Activated CD8-positive, alpha-beta memory T cell treated with anti-CD3 and anti-CD28 coated beads, Interleukin-2, amount 50 U/mL, for 48 hours (primary cell): ENCODE data around the gene EIF4G2.

Source experiments
- DNase-seq: peaks from one replicate; pipeline ENCODE4 v3.0.0-alpha.2; 2020

EIF4G2 gene

GRCh38 chr11:10770626-10771254, 38.0 kb downstream of the EIF4G2 start:
- DNase-seq: no peak

- no peak for DNase-seq
Observed at GRCh38 chr11:10764412-10764811, 44.3 kb downstream of the EIF4G2 start.

GRCh38 chr11:10763766-10764165, 45.0 kb downstream of the EIF4G2 start:
- no peak for DNase-seq

GRCh38 chr11:10762913-10763421, 45.8 kb downstream of the EIF4G2 start:
- DNase-seq: no peak

- DNase-seq: no peak
Observed at GRCh38 chr11:10762185-10762584, 46.5 kb downstream of the EIF4G2 start.

- no peak for DNase-seq
Observed at GRCh38 chr11:10761085-10761698, 47.5 kb downstream of the EIF4G2 start.

GRCh38 chr11:10758957-10759356, 49.8 kb downstream of the EIF4G2 start:
- DNase-seq: no peak

- no peak for DNase-seq
Observed at GRCh38 chr11:10752486-10752885, 56.2 kb downstream of the EIF4G2 start.

GRCh38 chr11:10752061-10752460, 56.7 kb downstream of the EIF4G2 start:
- DNase-seq: no peak

- no peak for DNase-seq
Observed at GRCh38 chr11:10751581-10751940, 57.2 kb downstream of the EIF4G2 start.

- DNase-seq: peak; percentile 95
Observed at GRCh38 chr11:10750838-10751580, 57.7 kb downstream of the EIF4G2 start, which contains the start of gene CTR9. Gene CTR9, plus strand, starts transcription at chr11:10751246. Its CDS starts 167 bp downstream, at chr11:10751413.

- DNase-seq: no peak
Observed at GRCh38 chr11:10749476-10749875, 59.2 kb downstream of the EIF4G2 start.

GRCh38 chr11:10747733-10748132, 61.0 kb downstream of the EIF4G2 start:
- no peak for DNase-seq
